T-helper 2 cell treated with Interferon-gamma antibody and Interleukin-4, amounts not matched to agents 5 μg/mL and 100 μg/mL, for 36 hours (primary cell): ENCODE data around the gene PLAGL2.

ENCODE experiments used
- DNase-seq: peaks from one replicate; pipeline ENCODE4 v3.0.0; 2021; ENCODE audit warnings: low spot score
- H3K27ac Mint-ChIP-seq: one replicate; pipeline ENCODE4 v1.8.0; 2021; ENCODE audit warnings: mild to moderate bottlenecking, mixed read lengths
- H3K27me3 Mint-ChIP-seq: one replicate; pipeline ENCODE4 v1.8.0; 2021; ENCODE audit warnings: low read depth, mixed read lengths
- H3K36me3 Mint-ChIP-seq: one replicate; pipeline ENCODE4 v1.8.0; 2021; ENCODE audit warnings: low read depth, mixed read lengths
- H3K4me1 Mint-ChIP-seq: one replicate; pipeline ENCODE4 v1.8.0; 2021; ENCODE audit warnings: low read depth, mixed read lengths
- H3K4me3 Mint-ChIP-seq: one replicate; pipeline ENCODE4 v1.8.0; 2022; ENCODE audit warnings: mild to moderate bottlenecking, moderate library complexity, mixed read lengths
- H3K9me3 Mint-ChIP-seq: one replicate; pipeline ENCODE4 v1.8.0; 2021; ENCODE audit warnings: mixed read lengths

PLAGL2 gene

DNA sequence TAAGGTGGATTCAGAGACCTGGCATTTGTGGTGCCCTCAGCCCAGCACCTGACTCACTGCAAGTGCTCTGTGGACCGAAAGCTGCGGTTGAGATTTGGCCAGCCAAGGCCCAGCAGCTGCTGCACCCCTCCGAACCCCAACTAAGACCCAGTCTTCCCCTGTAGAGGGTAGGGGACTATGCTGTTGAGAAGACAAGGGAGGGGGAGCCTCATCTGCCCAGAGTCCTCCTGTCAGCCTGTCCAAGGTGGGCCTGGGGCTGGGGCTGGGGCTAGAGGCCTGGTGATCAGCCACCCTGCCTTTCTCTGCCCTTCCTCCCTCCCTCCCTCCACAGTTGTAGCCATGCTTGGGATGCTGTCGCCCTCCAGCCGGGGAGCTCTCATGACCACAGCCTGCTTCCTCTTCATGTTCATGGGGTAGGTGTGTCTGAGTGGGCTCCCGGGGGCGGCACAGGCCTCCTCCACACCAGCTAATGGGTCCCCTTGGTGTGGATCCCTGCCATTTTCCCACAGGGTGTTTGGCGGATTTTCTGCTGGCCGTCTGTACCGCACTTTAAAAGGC is 57.2 kb downstream of the PLAGL2 start:
- H3K9me3 Mint-ChIP-seq, result no peaks in the 10 kb centered on the region
- H3K27me3 Mint-ChIP-seq, result no peaks in the 10 kb centered on the region
- no peak overlapping the region for H3K27ac Mint-ChIP-seq
- H3K4me3 Mint-ChIP-seq, result no peak overlapping the region
- peaks cover 41% of the 10 kb centered on the region for H3K36me3 Mint-ChIP-seq
- no peak for DNase-seq
- no peaks in the 10 kb centered on the region for H3K4me1 Mint-ChIP-seq

DNA sequence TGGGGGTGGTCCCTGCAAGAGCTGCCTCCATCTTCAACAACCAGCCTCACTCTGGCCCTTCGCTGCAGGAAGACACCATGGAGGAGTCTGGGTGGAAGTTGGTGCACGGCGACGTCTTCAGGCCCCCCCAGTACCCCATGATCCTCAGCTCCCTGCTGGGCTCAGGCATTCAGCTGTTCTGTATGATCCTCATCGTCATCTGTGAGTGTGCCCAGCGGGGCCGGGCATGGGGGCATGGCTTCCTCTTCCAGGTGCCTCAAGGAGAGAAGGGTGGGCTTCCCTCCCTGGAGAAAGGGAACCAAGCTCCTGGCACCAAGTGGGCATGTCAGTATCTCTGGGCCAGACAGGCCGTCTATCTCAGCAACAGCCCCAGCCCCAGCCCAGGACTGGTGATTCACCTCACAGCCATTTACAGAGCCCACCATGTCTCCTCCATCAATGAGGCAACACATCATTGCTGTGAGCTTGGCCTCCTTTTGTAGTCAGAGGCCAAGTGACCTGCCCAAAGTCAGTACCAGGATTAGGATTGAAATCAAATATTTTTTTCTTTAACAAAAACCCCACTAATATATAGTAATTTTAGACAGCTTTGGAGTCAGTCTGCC is 57.9 kb downstream of the PLAGL2 start:
- H3K9me3 Mint-ChIP-seq, result no peaks in the 10 kb centered on the region
- H3K4me3 Mint-ChIP-seq, result no peak overlapping the region
- H3K36me3 Mint-ChIP-seq, result peaks cover 39% of the 10 kb centered on the region
- no peaks in the 10 kb centered on the region for H3K4me1 Mint-ChIP-seq
- no peak overlapping the region for H3K27ac Mint-ChIP-seq
- no peaks in the 10 kb centered on the region for H3K27me3 Mint-ChIP-seq
- DNase-seq, result no peak

DNA sequence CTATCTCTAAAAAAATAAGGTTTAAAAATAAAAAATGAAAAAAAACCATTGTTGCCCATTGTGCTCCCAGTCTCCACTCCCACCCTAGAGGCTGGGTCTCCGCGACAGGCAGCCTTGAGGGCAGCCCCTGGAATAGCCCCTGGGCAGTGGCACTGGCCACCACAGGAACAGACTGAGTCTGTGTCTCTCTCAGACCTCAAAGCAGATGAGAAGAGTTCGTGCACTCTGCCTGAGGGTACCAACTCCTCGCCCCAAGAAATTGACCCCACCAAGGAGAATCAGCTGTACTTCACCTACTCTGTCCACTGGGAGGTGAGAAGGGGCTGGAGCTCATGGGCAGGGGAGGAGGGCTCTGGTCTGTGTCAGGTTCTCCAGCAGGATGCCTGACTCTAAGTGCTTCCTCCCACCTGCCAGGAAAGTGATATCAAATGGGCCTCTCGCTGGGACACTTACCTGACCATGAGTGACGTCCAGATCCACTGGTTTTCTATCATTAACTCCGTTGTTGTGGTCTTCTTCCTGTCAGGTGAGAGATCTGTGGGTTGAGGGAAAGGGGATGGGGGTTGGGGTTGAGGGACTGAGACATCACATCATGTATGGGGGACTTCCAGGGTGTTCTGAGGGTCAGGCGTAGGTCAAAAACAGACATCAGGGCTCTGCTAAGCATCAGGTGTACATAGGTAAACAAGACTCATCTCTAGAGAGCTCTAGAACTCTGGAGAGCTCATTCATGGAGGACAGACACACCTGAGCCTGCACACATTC is 62.5 kb downstream of the PLAGL2 start:
- Mint-ChIP-seq H3K36me3 (peaks cover 49% of the 10 kb centered on the region), H3K4me3 (no peak overlapping the region), H3K27me3 (no peaks in the 10 kb centered on the region), H3K27ac (no peak overlapping the region), H3K9me3 (no peaks in the 10 kb centered on the region), H3K4me1 (no peaks in the 10 kb centered on the region)
- no peak for DNase-seq

GRCh38 chr20:32142991-32143390 is 64.6 kb downstream of the PLAGL2 start:
- Mint-ChIP-seq H3K27ac (no peak overlapping the region), H3K4me1 (no peaks in the 10 kb centered on the region), H3K36me3 (peaks cover 59% of the 10 kb centered on the region), H3K9me3 (no peaks in the 10 kb centered on the region), H3K4me3 (no peak overlapping the region), H3K27me3 (no peaks in the 10 kb centered on the region)
- no peak for DNase-seq
